Heart left ventricle (tissue), 16 donors: ENCODE measurements around the gene GART. TPM values are rescaled to one million over a fixed set of nuclear protein-coding genes. Genes with fewer than 3 reads are reported as not detected.

ENCODE experiments used
- ATAC-seq, 4 donors: fragments of 200-7000 bp; cut with Tn5 transposase; one replicate each; pipeline ENCODE4 v1.9.1; 2020 to 2022; ENCODE audit warnings: moderate library complexity in 4 of 4, mild to moderate bottlenecking in 3 of 4, moderate number of reproducible peaks in 1 of 4
- DNase-seq, 5 donors: peaks; one replicate each; pipeline ENCODE4 v3.0.0-alpha.2; 2020
- H3K27ac ChIP-seq, 12 donors: fragments of 200-600 bp; sonication (generic) in 4 of 12; one replicate each; pipeline versions ENCODE4 v1.5.0 to v1.8.0; 2016 to 2022; ENCODE audit warnings: mild to moderate bottlenecking in 2 of 12
- H3K27me3 ChIP-seq, 9 donors: fragments of 200-600 bp; sonication (generic) in 2 of 9; one replicate each; pipeline versions ENCODE4 v1.5.1 to v1.8.0; 2016 to 2022; ENCODE audit warnings: mild to moderate bottlenecking in 3 of 9
- H3K36me3 ChIP-seq, 9 donors: fragments of 200-600 bp; sonication (generic) in 2 of 9; one replicate each; pipeline versions ENCODE4 v1.5.0 to v1.8.0; 2018 to 2022; ENCODE audit warnings: mild to moderate bottlenecking in 2 of 9
- H3K4me1 ChIP-seq, 12 donors: fragments of 200-600 bp; sonication (generic) in 4 of 12; one replicate each; pipeline versions ENCODE4 v1.5.0 to v1.8.0; 2016 to 2022; ENCODE audit warnings: mild to moderate bottlenecking in 3 of 12
- H3K4me3 ChIP-seq, 12 donors: fragments of 200-600 bp; sonication (generic) in 4 of 12; one replicate each; pipeline versions ENCODE4 v1.5.0 to v1.8.0; 2017 to 2022; ENCODE audit warnings: mild to moderate bottlenecking in 9 of 12, moderate library complexity in 4 of 12
- H3K9me3 ChIP-seq, 12 donors: fragments of 200-600 bp; sonication (generic) in 4 of 12; one replicate each; pipeline versions ENCODE4 v1.5.0 to v1.8.0; 2016 to 2022; ENCODE audit warnings: mild to moderate bottlenecking in 1 of 12
- POLR2A ChIP-seq, 2 donors: fragments of 450-650 bp; IDR thresholded peaks; one replicate each; pipeline ENCODE4 v1.6.1; 2017; ENCODE audit warnings: antibody characterized with exemption in 2 of 2, mild to moderate bottlenecking in 2 of 2, moderate library complexity in 2 of 2
- WGBS, 4 donors: extraction: QIAGEN DNeasy Blood & Tissue Kit in 2 of 4; methylation state at CpG; one replicate each; pipeline versions ENCODE4 v1.1.5 to v1.1.7; 2013 to 2018; 5-methylcytosine and 5-hydroxymethylcytosine counted together
- intact Hi-C, 10 donors: fragments of 100-400 bp; cut with DNase I; formaldehyde crosslinking; loops; one replicate each; pipeline versions ENCODE4 v1.11.1 to v1.14.2; 2022
- polyA plus RNA-seq, 2 donors: library from polyadenylated mRNA; stranded (reverse); fragments of 200-250 nt; gene quantifications; one replicate each; pipeline ENCODE4 v1.2.3, GENCODE V29; 2013
- total RNA-seq, 9 donors: library from RNA; depleted of rRNA in 2 of 9; stranded (reverse); fragments of >200 nt in 2 of 9; fragmentation: NEBNext Ultra II Directional in 3 of 9; extraction: Animal tissue kit (Norgen Biotek cat#: 25700) in 3 of 9; gene quantifications; one replicate each; pipeline versions ENCODE4 v1.1.0 to v1.2.4, GENCODE V29; 2016 to 2023
- TF ChIP-seq, protein P1 (sequence below), 12 donors: fragments of 200-600 bp; sonication (generic) in 4 of 12; IDR thresholded peaks; one replicate each; pipeline versions ENCODE4 v1.5.0 to v1.8.0; 2018 to 2022; ENCODE audit warnings: antibody characterized with exemption in 12 of 12, mild to moderate bottlenecking in 5 of 12
- donor health status: ischemic (EF 13 %, LVEDD 7.1; RV severe dilation, severe dysfunction).
- donor health status: healthy with polysubstance abuse.
- donor health status: DM: no; HTN: yes; CAD: no.
- donor health status: DM: no; HTN: no; CAD: no.
- donor health status: ischemic (EF 25% LVEDD 6.9; RV normal size, moderate dysfunction).
- donor health status: ischemic (EF 25% LVEDD 5.7; RV mildly dilated, moderate dysfunction).
- donor health status: healthy.
- donor health status: DM: yes; HTN: yes; CAD: no.
- donor health status: ischemic (EF 35%, LVEDD 5.7; RV mildly dilated, moderate dysfunction).
- donor health status: nonischemic (EF 11% LVEDD 7.7; RV severe dilation, severe dysfunction).
- donor health status: DM: yes; HTN: yes; CAD: no.
- donor health status: PGD.
- donor health status: ischemic (EF 29% LVEDD 5.4; RV normal size, mild dysfunction).
- donor health status: nonischemic (EF 23%, LVEDD 6.1; RV moderate dilation, normal function).

GART gene
- total and polyA plus RNA-seq, 11 donors: 9.0 to 53.1 (median 40.7) TPM

DNA sequence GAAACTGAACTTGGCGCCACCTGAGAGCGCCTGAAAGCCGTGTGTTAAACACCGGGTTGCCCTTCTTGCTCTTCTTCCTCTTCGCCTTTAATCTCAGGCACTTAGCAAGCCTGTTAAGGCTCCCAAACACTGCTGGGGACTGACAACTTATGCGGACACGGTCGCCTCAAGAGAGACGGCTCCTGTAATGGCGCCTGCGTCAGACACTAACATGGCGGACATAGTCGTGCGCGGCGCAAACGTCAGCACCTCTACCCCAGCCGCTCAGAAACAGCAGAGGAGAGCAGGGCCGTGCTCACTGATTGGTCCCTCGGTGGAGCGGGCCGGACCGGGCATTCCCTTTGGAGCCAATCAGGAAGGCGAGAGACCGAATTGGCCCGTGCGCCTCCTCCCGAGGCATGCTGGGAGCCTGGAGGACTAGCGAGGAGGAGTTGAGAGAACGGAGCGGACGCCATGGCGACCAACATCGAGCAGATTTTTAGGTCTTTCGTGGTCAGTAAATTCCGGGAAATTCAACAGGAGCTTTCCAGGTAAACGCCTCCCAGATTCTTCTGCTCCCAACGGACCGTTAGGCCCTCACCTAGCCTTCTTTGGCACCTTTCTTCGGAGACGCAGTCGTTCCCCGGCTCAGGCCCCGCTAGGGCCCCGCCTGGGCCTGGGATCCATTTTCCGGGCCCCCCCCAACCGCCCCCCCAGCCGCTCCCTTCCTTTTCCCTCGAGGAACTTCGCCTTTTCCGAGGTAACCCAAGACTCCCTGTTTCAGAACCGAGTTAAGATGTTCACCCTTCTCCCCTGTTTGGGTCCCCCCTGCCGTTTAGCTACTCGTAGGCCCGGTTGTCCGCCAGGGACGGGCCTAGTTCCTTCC is 955 bp upstream of the GART start, which contains the start of gene SON:
Gene SON (plus strand): TSS at position 399 of the 865 bp plus-strand sequence. CDS start 55 bp downstream, at position 454.
- intact Hi-C loops: loop anchor here in 6 of 10 donors (2.0 to 10.0 kb wide), 7 partner anchors 44 to 66 kb away; partner anchors contain the start of genes DONSON (in 4 of the 6), TMEM50B (in 2 of the 6) and DNAJC28 (in 1 of the 6)
- peaks cover 3 to 50% (median 33%) of the 10 kb centered on the region in 12 donors for H3K4me1 ChIP-seq
- WGBS, 4 donors: 0% methylated on average over 56 of the region's 57 CpGs

DNA sequence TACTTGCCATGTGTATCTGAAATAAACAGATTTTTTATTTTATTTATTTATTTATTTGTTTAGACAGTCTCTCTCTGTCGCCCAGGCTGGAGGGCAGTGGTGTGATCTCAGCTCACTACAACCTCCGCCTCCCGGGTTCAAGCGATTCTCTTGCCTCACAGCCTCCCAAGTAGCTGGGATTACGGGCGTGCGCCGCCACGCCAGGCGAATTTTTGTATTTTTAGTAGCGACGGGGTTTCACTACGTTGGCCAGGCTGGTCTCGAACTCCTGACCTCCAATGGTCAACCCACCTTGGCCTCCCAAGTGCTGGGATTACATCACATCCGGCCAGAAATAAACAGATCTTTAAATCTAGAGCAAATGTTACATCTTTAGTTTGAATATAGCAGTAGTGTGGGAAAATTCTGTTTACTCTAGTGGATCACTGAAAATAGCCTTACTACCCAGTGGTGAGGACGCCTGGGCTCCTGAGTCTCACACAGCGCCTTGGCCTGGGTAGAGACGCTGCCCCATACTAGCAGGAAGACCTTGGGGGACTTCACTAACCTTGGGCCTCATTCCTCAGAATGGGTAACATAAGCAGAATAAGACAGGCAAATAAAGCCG is 709 bp downstream of the GART start:
- DNase-seq: no peak
- Histone ChIP-seq H3K4me3 (peak overlapping the region; percentile 73 to 94 (median 81)), H3K4me1 (peaks cover 3 to 38% (median 31%) of the 10 kb centered on the region in 12 donors), H3K27me3 (no peaks in the 10 kb centered on the region), H3K9me3 (no peaks in the 10 kb centered on the region), H3K27ac (peak overlapping the region; percentile 98 to 100 (median 99)), H3K36me3 (peaks cover 0 to 33% (median 30%) of the 10 kb centered on the region in 9 donors)
- no peak for ATAC-seq
- intact Hi-C loops: loop anchor here in 5 of 10 donors (5.0 to 10.0 kb wide), 5 partner anchors 46 to 64 kb away; partner anchors contain the start of genes DONSON (in 3 of the 5), DNAJC28 (in 1 of the 5) and TMEM50B (in 1 of the 5)
- no peak for TF ChIP-seq POLR2A (IDR thresholded peaks at IDR 0.05)
- TF ChIP-seq, protein P1, sequence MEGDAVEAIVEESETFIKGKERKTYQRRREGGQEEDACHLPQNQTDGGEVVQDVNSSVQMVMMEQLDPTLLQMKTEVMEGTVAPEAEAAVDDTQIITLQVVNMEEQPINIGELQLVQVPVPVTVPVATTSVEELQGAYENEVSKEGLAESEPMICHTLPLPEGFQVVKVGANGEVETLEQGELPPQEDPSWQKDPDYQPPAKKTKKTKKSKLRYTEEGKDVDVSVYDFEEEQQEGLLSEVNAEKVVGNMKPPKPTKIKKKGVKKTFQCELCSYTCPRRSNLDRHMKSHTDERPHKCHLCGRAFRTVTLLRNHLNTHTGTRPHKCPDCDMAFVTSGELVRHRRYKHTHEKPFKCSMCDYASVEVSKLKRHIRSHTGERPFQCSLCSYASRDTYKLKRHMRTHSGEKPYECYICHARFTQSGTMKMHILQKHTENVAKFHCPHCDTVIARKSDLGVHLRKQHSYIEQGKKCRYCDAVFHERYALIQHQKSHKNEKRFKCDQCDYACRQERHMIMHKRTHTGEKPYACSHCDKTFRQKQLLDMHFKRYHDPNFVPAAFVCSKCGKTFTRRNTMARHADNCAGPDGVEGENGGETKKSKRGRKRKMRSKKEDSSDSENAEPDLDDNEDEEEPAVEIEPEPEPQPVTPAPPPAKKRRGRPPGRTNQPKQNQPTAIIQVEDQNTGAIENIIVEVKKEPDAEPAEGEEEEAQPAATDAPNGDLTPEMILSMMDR (IDR thresholded peaks at IDR 0.05): no peak
- WGBS, 4 donors: 54 to 60% (median 56%) methylated on average over 19 of the region's 19 CpGs

More for the DNA sequence above, 955 bp upstream of the GART start, which contains the start of gene SON:
- Histone ChIP-seq H3K27me3 (no peaks in the 10 kb centered on the region), H3K9me3 (no peaks in the 10 kb centered on the region), H3K36me3 (peaks cover 0 to 33% (median 30%) of the 10 kb centered on the region in 9 donors), H3K4me3 (peak within 1 kb of the TSS; percentile 73 to 94 (median 81)), H3K27ac (peak within 1 kb of the TSS; percentile 98 to 100 (median 99))
- ATAC-seq (peak; percentile 97 to 99 (median 98)), DNase-seq (peak; percentile 99 to 100 (median 99))
- TF ChIP-seq, protein P1 (IDR thresholded peaks at IDR 0.05): no peak
- peak in 1 of 2 donors; percentile 81 for TF ChIP-seq POLR2A (IDR thresholded peaks at IDR 0.05)

DNA sequence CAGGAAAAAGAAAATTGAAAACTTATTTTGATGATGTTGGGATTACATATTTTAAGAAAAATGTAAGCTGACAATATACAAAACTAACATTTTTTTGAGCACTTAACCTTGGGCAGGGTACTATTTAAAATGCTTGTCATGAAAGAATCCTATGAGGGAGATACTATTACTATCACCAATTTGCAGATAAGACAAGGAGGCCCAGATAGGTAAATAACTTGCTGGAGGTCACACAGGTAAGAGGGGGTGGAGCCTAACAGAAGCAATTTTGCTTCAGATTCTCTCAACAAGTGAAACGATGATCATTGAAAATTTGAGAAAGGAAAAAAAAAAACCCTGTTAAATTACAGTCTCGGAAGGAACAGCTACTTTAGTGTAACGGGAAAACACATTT is 1.2 kb downstream of the GART start:
- intact Hi-C loops: loop anchor here in 5 of 10 donors (5.0 to 10.0 kb wide), 5 partner anchors 47 to 63 kb away; partner anchors contain the start of genes DONSON (in 3 of the 5), DNAJC28 (in 1 of the 5) and TMEM50B (in 1 of the 5)
- TF ChIP-seq, protein P1 (IDR thresholded peaks at IDR 0.05): no peak
- no peak for TF ChIP-seq POLR2A (IDR thresholded peaks at IDR 0.05)
- DNase-seq (no peak), ATAC-seq (no peak)
- Histone ChIP-seq H3K27me3 (no peaks in the 10 kb centered on the region), H3K36me3 (peaks cover 0 to 36% (median 33%) of the 10 kb centered on the region in 9 donors), H3K9me3 (no peaks in the 10 kb centered on the region), H3K4me1 (peaks cover 3 to 33% (median 27%) of the 10 kb centered on the region in 12 donors), H3K4me3 (peak overlapping the region in 4 of 12 donors; percentile 75 to 94 (median 86)), H3K27ac (peak overlapping the region in 5 of 12 donors; percentile 99 to 100 (median 99))
- WGBS, 4 donors: 79 to 86% (median 80%) methylated on average over 3 of the region's 3 CpGs
